HCT116 (cell line): Measurements from ENCODE around the gene TESK1. TPM values are rescaled to one million over a fixed set of nuclear protein-coding genes. Genes with fewer than 3 reads are reported as not detected.
A peak's percentile ranks its signal among the peaks of the same experiment; 100 is the strongest.

Experiments used
- ATAC-seq: fragments of 200-7000 bp; cut with Tn5 transposase; 2 replicates; pipeline ENCODE4 v1.9.1; 2020; ENCODE audit warnings: mild to moderate bottlenecking, moderate library complexity
- BruUV-seq: library from RNA; stranded (reverse); fragments of 400-500 nt; replicated peaks from 2 replicates; lab custom pipeline; 2021; lab: Mats Ljungman, UMichigan
- CTCF ChIA-PET: fragments of 300-600 bp; sonication (Branson Sonifier 250); formaldehyde crosslinking; loops from one replicate; lab custom pipeline; 2021; ENCODE audit warnings: antibody characterized with exemption; lab: Charles Lee
- POLR2A ChIA-PET: fragments of 300-600, 350-600 bp; sonication (Branson Sonifier 250); formaldehyde crosslinking; loops from one replicate; lab custom pipeline; 2021; ENCODE audit warnings: antibody characterized with exemption; lab: Charles Lee
- RAD21 ChIA-PET, 2 experiments: fragments of 300-600 bp; sonication (Branson Sonifier 250); formaldehyde crosslinking; loops; one replicate each; lab custom pipeline; 2023; ENCODE audit warnings: low total read pairs in 2 of 2; ENCODE audit not compliant: uncharacterized antibody in 2 of 2, unreplicated experiment in 2 of 2, low non-redundant PET in 1 of 2; lab: Charles Lee
- DNase-seq: peaks from one replicate; pipeline ENCODE4 v3.0.0-alpha.2; 2010; ENCODE audit warnings: low read depth, low spot score
- H2AFZ ChIP-seq: fragments of 200-600 bp; shearing (Covaris generic), sonication (generic); 2 replicates; pipeline ENCODE4 v1.6.1; 2017; ENCODE audit warnings: low read depth, mixed run types, mixed read lengths, antibody characterized with exemption, low read length; ENCODE audit not compliant: poor library complexity, severe bottlenecking
- H3K27ac ChIP-seq: 2 replicates; pipeline ENCODE4 v1.5.1; 2012; ENCODE audit warnings: low read depth, low read length
- H3K27me3 ChIP-seq: fragments of 200-600 bp; sonication (generic); 2 replicates; pipeline ENCODE4 v1.6.1; 2016; ENCODE audit warnings: mixed run types, low read length, mixed read lengths; ENCODE audit not compliant: insufficient read depth
- H3K36me3 ChIP-seq, 2 experiments: fragments of 200-500 bp in 1 of 2; fragments of 200-600 bp in 1 of 2; sonication (Bioruptor generic) in 1 of 2; sonication (generic) in 1 of 2; 2 replicates each; pipeline versions ENCODE4 v1.5.1 to v1.6.1; 2014 to 2016; ENCODE audit warnings: low read length in 2 of 2, inconsistent platforms in 1 of 2, mixed read lengths in 1 of 2, mixed run types in 1 of 2; ENCODE audit not compliant: insufficient read depth in 2 of 2, control insufficient read depth in 1 of 2
- H3K4me1 ChIP-seq, 2 experiments: fragments of 200-600 bp in 1 of 2; sonication (generic) in 1 of 2; 2 replicates each; pipeline versions ENCODE4 v1.5.1 to v1.6.1; 2012 to 2017; ENCODE audit warnings: low read length in 2 of 2, inconsistent platforms in 1 of 2, mild to moderate bottlenecking in 1 of 2, mixed read lengths in 1 of 2, mixed run types in 1 of 2, moderate library complexity in 1 of 2; ENCODE audit not compliant: insufficient read depth in 2 of 2, control insufficient read depth in 1 of 2
- H3K4me2 ChIP-seq: fragments of 200-600 bp; sonication (generic); 2 replicates; pipeline ENCODE4 v1.6.1; 2017; ENCODE audit warnings: mixed run types, low read length, mixed read lengths
- H3K4me3 ChIP-seq, 2 experiments: fragments of 200-600 bp in 1 of 2; sonication (generic) in 1 of 2; replicated peaks in 1 of 2; 2 replicates each; pipeline ENCODE4 v1.5.1; 2011 to 2016; ENCODE audit warnings: low read length in 2 of 2, control low read depth in 1 of 2, low read depth in 1 of 2, mild to moderate bottlenecking in 1 of 2, mixed read lengths in 1 of 2, mixed run types in 1 of 2
- H3K79me2 ChIP-seq: fragments of 200-600 bp; sonication (generic); 2 replicates; pipeline ENCODE4 v1.6.1; 2017; ENCODE audit warnings: mild to moderate bottlenecking, mixed run types, low read length, moderate library complexity, mixed read lengths; ENCODE audit not compliant: insufficient read depth
- H3K9ac ChIP-seq: fragments of 200-600 bp; sonication (generic); 2 replicates; pipeline ENCODE4 v1.6.1; 2016; ENCODE audit warnings: low read length, mixed read lengths
- H3K9me2 ChIP-seq: fragments of 200-600 bp; sonication (generic), shearing (Covaris generic); 2 replicates; pipeline ENCODE4 v1.6.1; 2017; ENCODE audit warnings: mixed run types, mild to moderate bottlenecking, moderate library complexity; ENCODE audit not compliant: insufficient read depth
- H3K9me3 ChIP-seq, 2 experiments: fragments of 200-500 bp in 1 of 2; fragments of 200-600 bp in 1 of 2; sonication (Bioruptor generic) in 1 of 2; sonication (generic) in 1 of 2; 2 replicates each; pipeline ENCODE4 v1.6.1; 2014 to 2017; ENCODE audit warnings: low read length in 2 of 2, mixed read lengths in 2 of 2, inconsistent platforms in 1 of 2, low read depth in 1 of 2, mild to moderate bottlenecking in 1 of 2, mixed run types in 1 of 2, moderate library complexity in 1 of 2; ENCODE audit not compliant: control insufficient read depth in 1 of 2, insufficient read depth in 1 of 2
- H4K20me1 ChIP-seq: fragments of 200-600 bp; sonication (generic), shearing (Covaris generic); 2 replicates; pipeline ENCODE4 v1.6.1; 2017; ENCODE audit warnings: mixed run types, mild to moderate bottlenecking, moderate library complexity; ENCODE audit not compliant: insufficient read depth
- CEBPB ChIP-seq: IDR thresholded peaks from 2 replicates; pipeline ENCODE4 v1.6.1; 2012; ENCODE audit warnings: low read depth
- EGR1 ChIP-seq: IDR thresholded peaks from 2 replicates; pipeline ENCODE4 v1.6.1; 2012; ENCODE audit warnings: low read depth
- ELF1 ChIP-seq: IDR thresholded peaks from 2 replicates; pipeline ENCODE4 v1.6.1; 2012; ENCODE audit warnings: low read depth, borderline replicate concordance
- EZH2phosphoT487 ChIP-seq: fragments of 200-600 bp; IDR thresholded peaks from 2 replicates; pipeline ENCODE4 v1.6.1; 2018; ENCODE audit warnings: antibody characterized with exemption, borderline replicate concordance
- FOSL1 ChIP-seq: IDR thresholded peaks from 2 replicates; pipeline ENCODE4 v1.6.1; 2012; ENCODE audit warnings: low read depth
- JUND ChIP-seq: IDR thresholded peaks from 2 replicates; pipeline ENCODE4 v1.6.1; 2012
- POLR2A ChIP-seq: IDR thresholded peaks from 2 replicates; pipeline ENCODE4 v1.7.0; 2011; ENCODE audit warnings: borderline replicate concordance; ENCODE audit not compliant: insufficient read depth, insufficient read length; ENCODE audit errors: extremely low read depth
- POLR2AphosphoS5 ChIP-seq: IDR thresholded peaks from 2 replicates; pipeline ENCODE4 v1.6.1; 2011; ENCODE audit warnings: mild to moderate bottlenecking, low read depth, low read length, moderate library complexity
- SIN3A ChIP-seq: IDR thresholded peaks from 2 replicates; pipeline ENCODE4 v1.6.1; 2012; ENCODE audit warnings: low read depth
- SP1 ChIP-seq: IDR thresholded peaks from 2 replicates; pipeline ENCODE4 v1.6.1; 2012; ENCODE audit warnings: low read depth
- SRF ChIP-seq: IDR thresholded peaks from 2 replicates; pipeline ENCODE4 v1.6.1; 2012; ENCODE audit warnings: low read depth
- TCF7L2 ChIP-seq: IDR thresholded peaks from 2 replicates; pipeline ENCODE4 v1.7.0; 2011; ENCODE audit warnings: borderline replicate concordance, inconsistent platforms; ENCODE audit not compliant: insufficient read depth, insufficient read length; ENCODE audit errors: extremely low read depth
- YY1 ChIP-seq: IDR thresholded peaks from 2 replicates; pipeline ENCODE4 v1.6.1; 2011; ENCODE audit warnings: low read length, low read depth, moderate library complexity, mild to moderate bottlenecking; ENCODE audit not compliant: insufficient replicate concordance; ENCODE audit errors: extremely low read depth
- ZFX ChIP-seq: fragments of 450-650 bp; IDR thresholded peaks from 2 replicates; pipeline ENCODE4 v1.6.1; 2017
- ZNF274 ChIP-seq: fragments of 200-500 bp; sonication (Bioruptor generic); IDR thresholded peaks from 2 replicates; pipeline ENCODE4 v1.6.1; 2014; ENCODE audit warnings: mild to moderate bottlenecking, low read depth, low read length, inconsistent platforms
- intact Hi-C: fragments of 100-400 bp; cut with micrococcal nuclease; formaldehyde crosslinking; loops from 2 replicates; pipeline ENCODE4 v1.10.0; 2022
- total RNA-seq: library from RNA; stranded (reverse); gene quantifications from one replicate; pipeline ENCODE4 v1.2.1, GENCODE V29; 2021; ENCODE audit not compliant: unreplicated experiment
- TF ChIP-seq, protein P1 (sequence below): IDR thresholded peaks from 2 replicates; pipeline ENCODE4 v1.6.1; 2012
- TF ChIP-seq, protein P2 (sequence below), 3 experiments: fragments of 200-600 bp in 1 of 3; sonication (generic) in 1 of 3; IDR thresholded peaks in 2 of 3; conservative IDR thresholded peaks in 1 of 3; 2 replicates each; pipeline ENCODE4 v1.5.1; 2012 to 2017; ENCODE audit warnings: low read depth in 2 of 3, low read length in 2 of 3, antibody characterized with exemption in 1 of 3, borderline replicate concordance in 1 of 3, control low read depth in 1 of 3, mild to moderate bottlenecking in 1 of 3, mixed read lengths in 1 of 3, mixed run types in 1 of 3, moderate library complexity in 1 of 3; ENCODE audit not compliant: insufficient read depth in 1 of 3
- TF ChIP-seq, protein P3 (sequence below): IDR thresholded peaks from 2 replicates; pipeline ENCODE4 v1.6.1; 2011; ENCODE audit warnings: mild to moderate bottlenecking, low read length, moderate library complexity; ENCODE audit not compliant: insufficient replicate concordance; ENCODE audit errors: extremely low read depth

TESK1 gene
- total RNA-seq, 1 experiment from 2014 or later = 26.6 TPM

DNA sequence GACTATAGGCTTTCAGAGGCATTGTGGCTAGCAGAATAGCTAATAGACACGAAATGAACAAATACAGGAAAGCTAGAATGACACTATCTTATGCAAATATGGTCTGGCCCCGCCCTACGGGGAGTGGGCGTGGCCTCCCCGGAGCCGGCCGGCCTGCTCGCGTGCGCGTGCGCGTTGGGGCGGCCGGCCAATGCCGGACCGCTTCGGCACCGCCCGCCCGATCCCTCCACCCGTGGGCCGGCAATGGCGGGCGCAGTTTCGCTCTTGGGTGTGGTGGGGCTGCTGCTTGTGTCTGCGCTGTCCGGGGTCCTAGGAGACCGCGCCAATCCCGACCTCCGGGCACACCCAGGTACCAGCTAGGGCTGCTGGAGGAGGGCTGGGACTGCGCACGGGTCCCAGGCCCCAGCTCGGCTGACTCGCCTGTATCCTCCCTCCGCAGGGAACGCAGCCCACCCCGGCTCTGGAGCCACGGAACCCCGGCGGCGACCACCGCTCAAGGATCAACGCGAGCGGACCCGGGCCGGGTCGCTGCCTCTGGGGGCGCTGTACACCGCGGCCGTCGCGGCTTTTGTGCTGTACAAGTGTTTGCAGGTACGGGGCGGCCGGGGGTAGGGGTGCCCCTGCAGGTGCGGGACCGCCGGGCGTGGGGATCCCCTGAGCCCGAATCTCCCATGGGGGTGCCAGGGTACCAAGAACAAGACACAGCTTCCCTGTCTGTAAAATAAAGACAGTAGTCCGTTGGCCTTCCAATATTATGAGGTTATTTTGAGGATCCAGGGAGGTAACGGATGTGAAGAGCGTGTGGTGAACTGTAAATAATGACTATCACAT, 53.3 kb downstream of the TESK1 start, which contains the start of gene CCDC107:
Gene CCDC107, plus strand, starts transcription at position 156 of the 831 bp plus-strand sequence. Its CDS starts 88 bp downstream, at position 244.
- peak within 1 kb of the TSS; percentile 68 to 75 for H3K4me3 ChIP-seq
- H4K20me1 ChIP-seq = no peaks in the 10 kb centered on the region
- DNase-seq (no peak), ATAC-seq (peak; percentile 69)
- no peaks in the 10 kb centered on the region for H3K27me3 ChIP-seq
- peak within 1 kb of the TSS; percentile 90 for H3K9ac ChIP-seq
- H3K4me1 ChIP-seq = peaks cover 10 to 41% of the 10 kb centered on the region in 2 experiments; a peak in 3 of 4 replicates
- H3K79me2 ChIP-seq = peaks cover 12% of the 10 kb centered on the region; the same call in 1 of the 2 replicates
- H3K36me3 ChIP-seq = peaks cover 6 to 21% of the 10 kb centered on the region in 2 experiments; a peak in 3 of 4 replicates
- TSS peak; percentile 64 for BruUV-seq
- TF ChIP-seq, protein P1, sequence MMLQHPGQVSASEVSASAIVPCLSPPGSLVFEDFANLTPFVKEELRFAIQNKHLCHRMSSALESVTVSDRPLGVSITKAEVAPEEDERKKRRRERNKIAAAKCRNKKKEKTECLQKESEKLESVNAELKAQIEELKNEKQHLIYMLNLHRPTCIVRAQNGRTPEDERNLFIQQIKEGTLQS = no peak
- peak; percentile 74 for TF ChIP-seq POLR2A
- no peak for TF ChIP-seq SP1
- TF ChIP-seq CEBPB = no peak
- no peak for TF ChIP-seq SRF
- TF ChIP-seq POLR2AphosphoS5 = peak; percentile 77
- TF ChIP-seq JUND = no peak
- TF ChIP-seq SIN3A = no peak
- no peak for TF ChIP-seq ELF1
- no peak for TF ChIP-seq EGR1
- TF ChIP-seq EZH2phosphoT487 = no peak
- TF ChIP-seq, protein P2, sequence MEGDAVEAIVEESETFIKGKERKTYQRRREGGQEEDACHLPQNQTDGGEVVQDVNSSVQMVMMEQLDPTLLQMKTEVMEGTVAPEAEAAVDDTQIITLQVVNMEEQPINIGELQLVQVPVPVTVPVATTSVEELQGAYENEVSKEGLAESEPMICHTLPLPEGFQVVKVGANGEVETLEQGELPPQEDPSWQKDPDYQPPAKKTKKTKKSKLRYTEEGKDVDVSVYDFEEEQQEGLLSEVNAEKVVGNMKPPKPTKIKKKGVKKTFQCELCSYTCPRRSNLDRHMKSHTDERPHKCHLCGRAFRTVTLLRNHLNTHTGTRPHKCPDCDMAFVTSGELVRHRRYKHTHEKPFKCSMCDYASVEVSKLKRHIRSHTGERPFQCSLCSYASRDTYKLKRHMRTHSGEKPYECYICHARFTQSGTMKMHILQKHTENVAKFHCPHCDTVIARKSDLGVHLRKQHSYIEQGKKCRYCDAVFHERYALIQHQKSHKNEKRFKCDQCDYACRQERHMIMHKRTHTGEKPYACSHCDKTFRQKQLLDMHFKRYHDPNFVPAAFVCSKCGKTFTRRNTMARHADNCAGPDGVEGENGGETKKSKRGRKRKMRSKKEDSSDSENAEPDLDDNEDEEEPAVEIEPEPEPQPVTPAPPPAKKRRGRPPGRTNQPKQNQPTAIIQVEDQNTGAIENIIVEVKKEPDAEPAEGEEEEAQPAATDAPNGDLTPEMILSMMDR (IDR thresholded peaks at IDR 0.05 in 2 of 3, conservative IDR thresholded peaks at IDR 0.05 in 1 of 3; ENCODE audit: borderline replicate concordance in 1 of 3, insufficient read depth in 1 of 3, low read depth in 2 of 3, low read length in 2 of 3) = peak in 2 of 3 experiments; percentile 44 to 64; a peak in 3 of 6 replicates
- TF ChIP-seq, protein P3, sequence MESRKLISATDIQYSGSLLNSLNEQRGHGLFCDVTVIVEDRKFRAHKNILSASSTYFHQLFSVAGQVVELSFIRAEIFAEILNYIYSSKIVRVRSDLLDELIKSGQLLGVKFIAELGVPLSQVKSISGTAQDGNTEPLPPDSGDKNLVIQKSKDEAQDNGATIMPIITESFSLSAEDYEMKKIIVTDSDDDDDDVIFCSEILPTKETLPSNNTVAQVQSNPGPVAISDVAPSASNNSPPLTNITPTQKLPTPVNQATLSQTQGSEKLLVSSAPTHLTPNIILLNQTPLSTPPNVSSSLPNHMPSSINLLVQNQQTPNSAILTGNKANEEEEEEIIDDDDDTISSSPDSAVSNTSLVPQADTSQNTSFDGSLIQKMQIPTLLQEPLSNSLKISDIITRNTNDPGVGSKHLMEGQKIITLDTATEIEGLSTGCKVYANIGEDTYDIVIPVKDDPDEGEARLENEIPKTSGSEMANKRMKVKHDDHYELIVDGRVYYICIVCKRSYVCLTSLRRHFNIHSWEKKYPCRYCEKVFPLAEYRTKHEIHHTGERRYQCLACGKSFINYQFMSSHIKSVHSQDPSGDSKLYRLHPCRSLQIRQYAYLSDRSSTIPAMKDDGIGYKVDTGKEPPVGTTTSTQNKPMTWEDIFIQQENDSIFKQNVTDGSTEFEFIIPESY = no peak
- peak; percentile 43; the same call in 1 of the 2 replicates for TF ChIP-seq ZFX
- no peak for TF ChIP-seq TCF7L2
- peak; percentile 87 for TF ChIP-seq YY1
- TF ChIP-seq ZNF274 = no peak
- no peak for TF ChIP-seq FOSL1
- intact Hi-C loops = loop anchor here (10.0 kb wide), 1 partner anchor 544 kb away; the partner anchor contains the start of gene ATOSB
- peak within 1 kb of the TSS; percentile 79 for H3K4me2 ChIP-seq
- peak within 1 kb of the TSS; percentile 70 for H2AFZ ChIP-seq
- ChIA-PET RAD21 (interaction anchor here (0.8 kb wide), 2 partner anchors 30 to 38 kb away, joined by 3 read pairs; no protein-coding TSS in a partner anchor), POLR2A (interaction anchor here (0.8 to 2.9 kb wide), 7 partner anchors 10 to 98 kb away, joined by 3 to 11 read pairs (median 4); partner anchors contain the start of genes CREB3 and TLN1), CTCF (interaction anchor here (0.9 to 2.6 kb wide), 9 partner anchors 11 to 105 kb away, joined by 3 to 12 read pairs (median 3); partner anchors contain the start of genes CREB3, TESK1, TLN1 and TPM2)
- H3K27ac ChIP-seq = peak within 1 kb of the TSS; percentile 85
- no peaks in the 10 kb centered on the region for H3K9me2 ChIP-seq
- H3K9me3 ChIP-seq = no peaks in the 10 kb centered on the region
